OCI-LY3 (cell line): ENCODE measurements around the gene SERPINB11.

ENCODE experiments used
- EZH2phosphoT487 ChIP-seq: fragments of 200-600 bp; shearing (Covaris generic); IDR thresholded peaks from 2 replicates; pipeline ENCODE4 v1.6.1; 2018; ENCODE audit warnings: antibody characterized with exemption, mixed run types, low read depth
- TF ChIP-seq, protein P1 (sequence below): fragments of 200-600, 300-600 bp; sonication (generic); IDR thresholded peaks from 2 replicates; pipeline ENCODE4 v1.5.1; 2014; ENCODE audit warnings: antibody characterized with exemption, low read length, low read depth

DNA sequence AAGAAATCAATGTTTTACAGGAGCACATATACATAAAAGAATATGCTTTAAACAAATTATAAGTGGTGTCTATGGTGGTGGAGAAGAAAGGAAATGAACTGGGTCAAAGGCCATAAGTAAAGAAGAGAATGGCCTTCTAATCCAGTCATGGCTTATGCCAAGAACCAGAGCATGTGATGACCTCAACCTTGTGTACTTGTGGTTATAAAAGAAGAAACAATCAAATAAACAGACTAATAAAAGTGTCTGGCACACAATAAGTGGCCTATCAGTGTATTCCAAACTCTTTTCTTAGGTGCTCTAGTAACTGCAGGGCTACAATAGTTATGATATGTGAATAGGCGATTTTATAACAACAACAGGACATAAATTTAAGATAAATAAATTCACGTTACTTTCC lies 2.6 kb downstream of the SERPINB11 start:
- TF ChIP-seq, protein P1, sequence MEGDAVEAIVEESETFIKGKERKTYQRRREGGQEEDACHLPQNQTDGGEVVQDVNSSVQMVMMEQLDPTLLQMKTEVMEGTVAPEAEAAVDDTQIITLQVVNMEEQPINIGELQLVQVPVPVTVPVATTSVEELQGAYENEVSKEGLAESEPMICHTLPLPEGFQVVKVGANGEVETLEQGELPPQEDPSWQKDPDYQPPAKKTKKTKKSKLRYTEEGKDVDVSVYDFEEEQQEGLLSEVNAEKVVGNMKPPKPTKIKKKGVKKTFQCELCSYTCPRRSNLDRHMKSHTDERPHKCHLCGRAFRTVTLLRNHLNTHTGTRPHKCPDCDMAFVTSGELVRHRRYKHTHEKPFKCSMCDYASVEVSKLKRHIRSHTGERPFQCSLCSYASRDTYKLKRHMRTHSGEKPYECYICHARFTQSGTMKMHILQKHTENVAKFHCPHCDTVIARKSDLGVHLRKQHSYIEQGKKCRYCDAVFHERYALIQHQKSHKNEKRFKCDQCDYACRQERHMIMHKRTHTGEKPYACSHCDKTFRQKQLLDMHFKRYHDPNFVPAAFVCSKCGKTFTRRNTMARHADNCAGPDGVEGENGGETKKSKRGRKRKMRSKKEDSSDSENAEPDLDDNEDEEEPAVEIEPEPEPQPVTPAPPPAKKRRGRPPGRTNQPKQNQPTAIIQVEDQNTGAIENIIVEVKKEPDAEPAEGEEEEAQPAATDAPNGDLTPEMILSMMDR = no peak
- TF ChIP-seq EZH2phosphoT487 = no peak
